Right ventricle myocardium inferior (tissue), 1 donor: ENCODE results near the gene RBM20. TPM values are rescaled to one million over a fixed set of nuclear protein-coding genes. Genes with fewer than 3 reads are reported as not detected.

Source experiments
- ATAC-seq: fragments of 200-7000 bp; cut with Tn5 transposase; one replicate; pipeline ENCODE4 v1.9.1; 2020; ENCODE audit warnings: mild to moderate bottlenecking, moderate library complexity
- DNase-seq: peaks from one replicate; pipeline ENCODE4 v3.0.0; 2021; ENCODE audit errors: missing footprints
- intact Hi-C: fragments of 100-400 bp; cut with DNase I; formaldehyde crosslinking; loops from one replicate; pipeline ENCODE4 v1.11.0; 2022
- total RNA-seq: library from RNA; stranded (reverse); fragmentation: NEBNext Ultra II Directional; extraction: Animal tissue kit (Norgen Biotek cat#: 25700); gene quantifications from one replicate; pipeline ENCODE4 v1.2.1, GENCODE V29; 2021
- donor health status: DM: no; HTN: yes; CAD: no; lungs with severe emphysema.

RBM20 gene
- total RNA-seq, 1 donor from 2014 or later: 103 TPM

GRCh38 chr10:110841767-110842267 is 197.7 kb downstream of the RBM20 start:
- intact Hi-C loops: no loop called here
- no peak for ATAC-seq

GRCh38 chr10:110842326-110842904 is 198.3 kb downstream of the RBM20 start:
- DNase-seq (no peak), ATAC-seq (no peak)
- intact Hi-C loops: no loop called here

More at GRCh38 chr10:110841767-110842267, 197.7 kb downstream of the RBM20 start:
- DNase-seq: no peak

- ATAC-seq: no peak
- DNase-seq: no peak
- intact Hi-C loops: no loop called here
Observed at GRCh38 chr10:110843031-110843430, 198.9 kb downstream of the RBM20 start.

GRCh38 chr10:110843796-110844616 is 199.9 kb downstream of the RBM20 start:
- no peak for ATAC-seq
- DNase-seq: no peak
- intact Hi-C loops: no loop called here

GRCh38 chr10:110844617-110844881 is 200.4 kb downstream of the RBM20 start:
- intact Hi-C loops: no loop called here
- no peak for DNase-seq
- ATAC-seq: no peak

GRCh38 chr10:110845192-110845755 is 201.1 kb downstream of the RBM20 start:
- ATAC-seq: no peak
- intact Hi-C loops: no loop called here
- no peak for DNase-seq

GRCh38 chr10:110845756-110846620 is 201.9 kb downstream of the RBM20 start:
- ATAC-seq: no peak
- intact Hi-C loops: no loop called here
- DNase-seq: no peak

- intact Hi-C loops: no loop called here
- ATAC-seq (no peak), DNase-seq (no peak)
Observed at GRCh38 chr10:110847374-110847773, 203.2 kb downstream of the RBM20 start.

- ATAC-seq (no peak), DNase-seq (no peak)
- intact Hi-C loops: no loop called here
Observed at GRCh38 chr10:110848106-110848505, 204.0 kb downstream of the RBM20 start.

- no peak for DNase-seq
- ATAC-seq: no peak
- intact Hi-C loops: no loop called here
Observed at GRCh38 chr10:110850099-110850498, 206.0 kb downstream of the RBM20 start.

- intact Hi-C loops: no loop called here
- DNase-seq: no peak
- ATAC-seq: no peak
Observed at GRCh38 chr10:110851020-110851612, 207.0 kb downstream of the RBM20 start.

- no peak for ATAC-seq
- intact Hi-C loops: no loop called here
- DNase-seq: no peak
Observed at GRCh38 chr10:110852255-110852896, 208.2 kb downstream of the RBM20 start.

GRCh38 chr10:110852947-110853346 is 208.8 kb downstream of the RBM20 start:
- intact Hi-C loops: no loop called here
- DNase-seq: no peak
- ATAC-seq: no peak

GRCh38 chr10:110853921-110854605 is 209.9 kb downstream of the RBM20 start:
- intact Hi-C loops: no loop called here

GRCh38 chr10:110857265-110858171 is 213.4 kb downstream of the RBM20 start:
- DNase-seq (peak; percentile 65), ATAC-seq (peak; percentile 69)
- intact Hi-C loops: no loop called here

More at GRCh38 chr10:110853921-110854605, 209.9 kb downstream of the RBM20 start:
- DNase-seq (no peak), ATAC-seq (no peak)

GRCh38 chr10:110858297-110858934 is 214.3 kb downstream of the RBM20 start:
- DNase-seq (no peak), ATAC-seq (peak; percentile 6)
- intact Hi-C loops: no loop called here
